K562 (cell line): Measurements from ENCODE around the gene ALDOC. TPM values are rescaled to one million over a fixed set of nuclear protein-coding genes. Genes with fewer than 3 reads are reported as not detected.
A peak's percentile ranks its signal among the peaks of the same experiment; 100 is the strongest.

ENCODE experiments used
- BDP1 ChIP-seq: IDR thresholded peaks from 3 replicates; pipeline ENCODE4 v1.6.1; 2011; ENCODE audit not compliant: insufficient read length, insufficient read depth
- BRD9 ChIP-seq: fragments of 450-650 bp; IDR thresholded peaks from 2 replicates; pipeline ENCODE4 v1.6.1; 2018; ENCODE audit warnings: low read depth; ENCODE audit not compliant: partially characterized antibody
- CHD2 ChIP-seq: IDR thresholded peaks from 2 replicates; pipeline ENCODE4 v1.6.1; 2011; ENCODE audit warnings: low read depth, low read length
- CSDE1 ChIP-seq, 2 experiments: fragments of 450-650 bp; IDR thresholded peaks; 2 replicates each; pipeline ENCODE4 v1.6.1; 2016; ENCODE audit warnings: mild to moderate bottlenecking in 1 of 2
- E2F5 ChIP-seq: sonication (generic); formaldehyde crosslinking; IDR thresholded peaks from 2 replicates; pipeline ENCODE4 v1.8.0; 2022; ENCODE audit warnings: mild to moderate bottlenecking, missing genetic modification reagents
- ELK1 ChIP-seq: sonication (generic); formaldehyde crosslinking; IDR thresholded peaks from 2 replicates; pipeline ENCODE4 v1.8.1; 2022; ENCODE audit warnings: missing genetic modification reagents
- EWSR1 ChIP-seq: fragments of 450-650 bp; IDR thresholded peaks from 2 replicates; pipeline ENCODE4 v1.6.1; 2018; ENCODE audit warnings: borderline replicate concordance, mild to moderate bottlenecking, low read depth, moderate library complexity; ENCODE audit not compliant: partially characterized antibody
- GATA2 ChIP-seq: sonication (generic); formaldehyde crosslinking; IDR thresholded peaks from 2 replicates; pipeline ENCODE4 v1.4.0; 2020; ENCODE audit warnings: mild to moderate bottlenecking, missing genetic modification reagents
- GATAD2A ChIP-seq: fragments of 450-650 bp; IDR thresholded peaks from 2 replicates; pipeline ENCODE4 v1.6.1; 2017
- MTF1 ChIP-seq: fragments of 250-450 bp; sonication (Bioruptor Pico); IDR thresholded peaks from 2 replicates; pipeline ENCODE4 v1.9.0; 2021; ENCODE audit warnings: moderate library complexity, mild to moderate bottlenecking, inconsistent platforms, borderline replicate concordance
- NFE2 ChIP-seq: IDR thresholded peaks from 2 replicates; pipeline ENCODE4 v1.6.1; 2014; ENCODE audit warnings: antibody characterized with exemption, low read depth
- PHF21A ChIP-seq: fragments of 450-650 bp; IDR thresholded peaks from 2 replicates; pipeline ENCODE4 v1.6.1; 2017; ENCODE audit warnings: low read depth, borderline replicate concordance
- PREB ChIP-seq: sonication (generic); formaldehyde crosslinking; IDR thresholded peaks from 2 replicates; pipeline ENCODE4 v1.8.1; 2023; ENCODE audit warnings: mild to moderate bottlenecking, missing genetic modification reagents
- RUNX1 ChIP-seq: sonication (generic); IDR thresholded peaks from 2 replicates; pipeline ENCODE4 v1.6.1; 2016; ENCODE audit warnings: antibody characterized with exemption, low read depth
- SMAD4 ChIP-seq: fragments of 250-450 bp; sonication (Bioruptor Pico); conservative IDR thresholded peaks from 2 replicates; pipeline ENCODE4 v1.8.0; 2021; ENCODE audit warnings: inconsistent platforms, mild to moderate bottlenecking, moderate library complexity
- SUPT5H ChIP-seq: fragments of 450-650 bp; IDR thresholded peaks from 2 replicates; pipeline ENCODE4 v1.6.1; 2016
- TCF3 ChIP-seq: sonication (generic); formaldehyde crosslinking; IDR thresholded peaks from 2 replicates; pipeline ENCODE4 v1.4.0; 2020; ENCODE audit warnings: mild to moderate bottlenecking, missing genetic modification reagents
- ZBTB2 ChIP-seq: fragments of 450-650 bp; IDR thresholded peaks from 2 replicates; pipeline ENCODE4 v1.6.1; 2016; ENCODE audit warnings: antibody characterized with exemption
- ZBTB5 ChIP-seq: fragments of 450-650 bp; IDR thresholded peaks from 2 replicates; pipeline ENCODE4 v1.6.1; 2017; ENCODE audit warnings: antibody characterized with exemption
- ZFP1 ChIP-seq: fragments of 450-650 bp; formaldehyde crosslinking; IDR thresholded peaks from 2 replicates; pipeline ENCODE4 v1.4.0; 2020; ENCODE audit warnings: mild to moderate bottlenecking, mixed read lengths
- ZFP30 ChIP-seq: fragments of 250-450 bp; sonication (Bioruptor Pico); IDR thresholded peaks from 2 replicates; pipeline ENCODE4 v1.8.0; 2022; ENCODE audit warnings: moderate library complexity, mild to moderate bottlenecking, inconsistent platforms, borderline replicate concordance
- ZNF174 ChIP-seq: fragments of 250-450 bp; sonication (Bioruptor Pico); IDR thresholded peaks from 2 replicates; pipeline ENCODE4 v1.4.0; 2020; ENCODE audit warnings: mild to moderate bottlenecking
- ZNF23 ChIP-seq: fragments of 250-450 bp; sonication (Bioruptor Pico); IDR thresholded peaks from 2 replicates; pipeline ENCODE4 v1.4.0; 2020; ENCODE audit warnings: mild to moderate bottlenecking
- ZNF347 ChIP-seq: fragments of 450-650 bp; formaldehyde crosslinking; IDR thresholded peaks from 2 replicates; pipeline ENCODE4 v1.4.0; 2020; ENCODE audit warnings: low read depth, mild to moderate bottlenecking, moderate library complexity
- ZNF445 ChIP-seq: fragments of 250-450 bp; sonication (Bioruptor Pico); IDR thresholded peaks from 2 replicates; pipeline ENCODE4 v1.4.0; 2020; ENCODE audit warnings: low read depth, mild to moderate bottlenecking, moderate library complexity
- polyA plus RNA-seq, 8 experiments: library from polyadenylated mRNA; depleted of rRNA in 4 of 8; stranded (reverse) in 5 of 8; unstranded in 3 of 8; fragments of >200 nt; fragmentation: Nextera tagmentation in 2 of 8; fragmentation: Illumina TruSeq in 1 of 8; extraction: Ambion mirVana in 2 of 8; extraction: Trizol in 1 of 8; gene quantifications; 2 replicates each; pipeline versions ENCODE4 v1.2.1 to v1.2.3, GENCODE V29; 2011 to 2014; ENCODE audit warnings: inconsistent platforms in 1 of 8, missing spikeins in 1 of 8
- total RNA-seq, 7 experiments: library from RNA; depleted of rRNA in 6 of 7; stranded (reverse); fragments of >200 nt in 6 of 7; fragmentation: Illumina TruSeq in 2 of 7; extraction: Trizol in 2 of 7; gene quantifications; 2 replicates each; pipeline versions ENCODE4 v1.2.1 to v1.2.3, GENCODE V29; 2011 to 2021; ENCODE audit warnings: low replicate concordance in 1 of 7

ALDOC gene
- total and polyA plus RNA-seq, 9 of the 15 experiments (the other 6 are each of a cell fraction or from before 2014, with no cell fraction given), result 43.2 to 263 (median 99.2) TPM

- TF ChIP-seq ZNF347 (no peak), BRD9 (no peak), PREB (CRISPR knock-in tag) (no peak), GATAD2A (peak; percentile 84; the same call in 1 of the 2 replicates), EWSR1 (no peak), ZNF445 (CRISPR knock-in tag) (peak; percentile 26; the same call in 1 of the 2 replicates), SUPT5H (no peak), ZBTB2 (peak; percentile 62; the same call in 1 of the 2 replicates), ZBTB5 (no peak), ZFP30 (no peak), ELK1 (CRISPR knock-in tag) (no peak), CHD2 (no peak), GATA2 (peak; percentile 97), MTF1 (CRISPR knock-in tag) (no peak), ZNF23 (CRISPR knock-in tag) (no peak), ZFP1 (no peak), BDP1 (no peak), ZNF174 (CRISPR knock-in tag) (no peak), E2F5 (no peak), RUNX1 (peak; percentile 87; the same call in 1 of the 2 replicates), NFE2 (no peak; the same call in 1 of the 2 replicates), SMAD4 (CRISPR knock-in tag) (peak; percentile 97), PHF21A (no peak), CSDE1 (IDR thresholded peaks at IDR 0.05) (no peak), TCF3 (CRISPR knock-in tag) (peak; percentile 99)
Measured at GRCh38 chr17:28527181-28527681, 49.5 kb downstream of the ALDOC start (continued).
